Kidney (tissue), 14 donors: ENCODE data around the gene CCDC185. TPM values are rescaled to one million over a fixed set of nuclear protein-coding genes. Genes with fewer than 3 reads are reported as not detected.
"Not testable (repeated sequence)": the region's sequence is repeated elsewhere in the genome, so short reads cannot be mapped to it uniquely, and the experiment has no call there.

Experiments used
- DNase-seq, 5 donors: peaks; one replicate each; pipeline ENCODE4 v3.0.0-alpha.2; 2013 to 2020
- FAIRE-seq: peaks from 2 replicates; lab custom pipeline; 2012; peaks lifted over from hg19 to GRCh38; lab: Jason Lieb, UNC
- H3K27ac ChIP-seq, 2 donors: one replicate each; pipeline ENCODE4 v1.7.0; 2013; ENCODE audit warnings: low read depth in 2 of 2, low read length in 2 of 2, inconsistent platforms in 1 of 2
- H3K27me3 ChIP-seq: one replicate; pipeline ENCODE4 v1.7.1; 2013; ENCODE audit warnings: low read length, inconsistent platforms; ENCODE audit not compliant: control insufficient read depth, insufficient read depth
- H3K36me3 ChIP-seq, 3 donors: one replicate each; pipeline versions ENCODE4 v1.7.0 to v1.7.1; 2013; ENCODE audit warnings: low read length in 3 of 3, control low read depth in 1 of 3, inconsistent platforms in 1 of 3; ENCODE audit not compliant: insufficient read depth in 3 of 3, control insufficient read depth in 2 of 3
- H3K4me1 ChIP-seq, 3 donors: one replicate each; pipeline versions ENCODE4 v1.7.0 to v1.7.1; 2013; ENCODE audit warnings: low read length in 3 of 3, inconsistent platforms in 1 of 3, low read depth in 1 of 3; ENCODE audit not compliant: control insufficient read depth in 2 of 3, insufficient read depth in 2 of 3
- H3K4me3 ChIP-seq, 3 donors: one replicate each; pipeline versions ENCODE4 v1.7.0 to v1.8.1; 2013; ENCODE audit warnings: low read length in 3 of 3, control low read depth in 1 of 3, inconsistent platforms in 1 of 3
- H3K9ac ChIP-seq, 3 donors: one replicate each; pipeline versions ENCODE4 v1.7.0 to v1.7.1; 2013; ENCODE audit warnings: low read length in 3 of 3, control low read depth in 1 of 3, inconsistent platforms in 1 of 3
- H3K9me3 ChIP-seq, 3 donors: one replicate each; pipeline versions ENCODE4 v1.7.0 to v1.7.1; 2013; ENCODE audit warnings: low read length in 3 of 3, control low read depth in 1 of 3, inconsistent platforms in 1 of 3; ENCODE audit not compliant: control insufficient read depth in 2 of 3, insufficient read depth in 1 of 3
- intact Hi-C: fragments of 100-400 bp; cut with DNase I; formaldehyde crosslinking; loops from one replicate; pipeline ENCODE4 v1.11.1; 2022
- polyA plus RNA-seq: library from polyadenylated mRNA; stranded (reverse); fragments of 350-450 nt; fragmentation: Illumina TruSeq; extraction: RNeasy Lipid Tissue Mini Kit (QIAGEN cat#74804); gene quantifications from one replicate; pipeline ENCODE4 v1.2.3, GENCODE V29; 2014; ENCODE audit warnings: low read depth, low replicate concordance; ENCODE audit not compliant: insufficient read depth
- total RNA-seq: library from RNA; stranded (reverse); fragmentation: NEBNext Ultra II Directional; extraction: Animal tissue kit (Norgen Biotek cat#: 25700); gene quantifications from one replicate; pipeline ENCODE4 v1.2.1, GENCODE V29; 2021
- TF ChIP-seq, protein P1 (sequence below): IDR thresholded peaks from 3 replicates; pipeline ENCODE4 v1.5.1; 2012; ENCODE audit warnings: mild to moderate bottlenecking, moderate library complexity, borderline replicate concordance; ENCODE audit not compliant: insufficient read depth; ENCODE audit errors: extremely low read depth
- donor health status: control.
- donor health status: control.
- donor health status: control.
- donor health status: control.
- donor health status: control.
- donor health status: DM: yes; HTN: yes; CAD: no.
- donor health status: Normal renal cell carcinoma (clear cell type).

Gene CCDC185
- total and polyA plus RNA-seq, 2 donors from 2014 or later: 0.13 TPM; not detected in 1

DNA sequence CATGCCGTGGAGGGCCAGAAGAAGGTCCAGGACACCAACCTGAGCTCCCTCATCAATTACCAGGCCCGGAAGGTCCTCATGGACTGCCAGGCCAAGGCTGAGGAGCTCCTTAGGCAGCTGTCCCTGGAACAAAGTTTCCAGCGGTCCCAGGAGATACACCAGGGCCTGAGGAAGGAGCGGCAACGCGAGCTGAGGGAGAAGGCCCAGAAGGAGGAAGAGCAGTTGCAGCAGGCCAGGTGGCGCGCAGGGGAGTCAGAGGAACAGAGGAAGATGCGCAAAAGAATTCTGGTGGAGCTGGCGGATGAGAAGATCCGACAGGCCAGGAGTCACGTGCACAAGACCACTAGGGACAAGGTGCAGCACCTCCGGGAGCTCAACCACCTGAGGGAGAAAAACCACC, 1.5 kb downstream of the CCDC185 start:
- DNase-seq: no peak
- Histone ChIP-seq H3K9ac (no peak overlapping the region), H3K9me3 (no peaks in the 10 kb centered on the region), H3K27ac (no peak overlapping the region), H3K4me1 (no peaks in the 10 kb centered on the region), H3K4me3 (no peak overlapping the region), H3K36me3 (no peaks in the 10 kb centered on the region), H3K27me3 (no peaks in the 10 kb centered on the region)
- TF ChIP-seq, protein P1, sequence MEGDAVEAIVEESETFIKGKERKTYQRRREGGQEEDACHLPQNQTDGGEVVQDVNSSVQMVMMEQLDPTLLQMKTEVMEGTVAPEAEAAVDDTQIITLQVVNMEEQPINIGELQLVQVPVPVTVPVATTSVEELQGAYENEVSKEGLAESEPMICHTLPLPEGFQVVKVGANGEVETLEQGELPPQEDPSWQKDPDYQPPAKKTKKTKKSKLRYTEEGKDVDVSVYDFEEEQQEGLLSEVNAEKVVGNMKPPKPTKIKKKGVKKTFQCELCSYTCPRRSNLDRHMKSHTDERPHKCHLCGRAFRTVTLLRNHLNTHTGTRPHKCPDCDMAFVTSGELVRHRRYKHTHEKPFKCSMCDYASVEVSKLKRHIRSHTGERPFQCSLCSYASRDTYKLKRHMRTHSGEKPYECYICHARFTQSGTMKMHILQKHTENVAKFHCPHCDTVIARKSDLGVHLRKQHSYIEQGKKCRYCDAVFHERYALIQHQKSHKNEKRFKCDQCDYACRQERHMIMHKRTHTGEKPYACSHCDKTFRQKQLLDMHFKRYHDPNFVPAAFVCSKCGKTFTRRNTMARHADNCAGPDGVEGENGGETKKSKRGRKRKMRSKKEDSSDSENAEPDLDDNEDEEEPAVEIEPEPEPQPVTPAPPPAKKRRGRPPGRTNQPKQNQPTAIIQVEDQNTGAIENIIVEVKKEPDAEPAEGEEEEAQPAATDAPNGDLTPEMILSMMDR: no peak
- FAIRE-seq: no peak
- intact Hi-C loops: no loop called here

DNA sequence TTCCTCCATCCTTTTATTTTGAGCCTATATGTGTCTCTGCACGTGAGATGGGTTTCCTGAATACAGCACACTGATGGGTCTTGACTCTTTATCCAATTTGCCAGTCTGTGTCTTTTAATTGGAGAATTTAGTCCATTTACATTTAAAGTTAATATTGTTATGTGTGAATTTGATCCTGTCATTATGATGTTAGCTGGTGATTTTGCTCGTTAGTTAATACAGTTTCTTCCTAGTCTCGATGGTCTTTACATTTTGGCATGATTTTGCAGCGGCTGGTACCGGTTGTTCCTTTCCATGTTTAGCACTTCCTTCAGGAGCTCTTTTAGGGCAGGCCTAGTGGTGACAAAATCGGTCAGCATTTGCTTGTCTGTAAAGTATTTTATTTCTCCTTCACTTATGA, 6.2 kb downstream of the CCDC185 start:
- H3K27me3 ChIP-seq, H3K36me3 ChIP-seq, DNase-seq, intact Hi-C loops, H3K27ac ChIP-seq, H3K9ac ChIP-seq, H3K4me1 ChIP-seq, H3K4me3 ChIP-seq, H3K9me3 ChIP-seq, FAIRE-seq: not testable (repeated sequence)

- no peaks in the 10 kb centered on the region for H3K27me3 ChIP-seq
- DNase-seq: no peak
- no peak overlapping the region for H3K4me3 ChIP-seq
- no peak for FAIRE-seq
- no peaks in the 10 kb centered on the region for H3K36me3 ChIP-seq
- no peaks in the 10 kb centered on the region for H3K9me3 ChIP-seq
- no peak overlapping the region for H3K27ac ChIP-seq
- intact Hi-C loops: no loop called here
- H3K9ac ChIP-seq: no peak overlapping the region
- TF ChIP-seq, protein P1: no peak
- no peaks in the 10 kb centered on the region for H3K4me1 ChIP-seq
These were observed 8.9 kb downstream of the CCDC185 start for GRCh38 chr1:223401873-223402789.

DNA sequence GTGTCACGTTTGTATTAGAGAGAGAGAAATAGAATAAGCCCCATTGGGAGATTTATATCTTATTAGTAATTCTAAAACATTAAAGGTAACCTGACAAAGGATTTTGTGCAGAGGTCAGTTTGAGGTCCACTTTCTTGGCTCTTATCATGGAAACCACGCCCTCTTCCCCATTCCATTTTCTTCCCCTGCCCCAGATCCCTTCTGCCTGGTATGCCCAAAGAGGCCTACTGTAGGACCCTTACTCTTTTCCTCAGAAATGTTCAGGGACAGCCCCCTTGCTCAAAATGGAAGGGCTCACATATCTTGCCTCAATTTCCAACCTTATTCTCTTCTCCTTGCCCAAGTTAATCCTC, 9.6 kb downstream of the CCDC185 start:
- Histone ChIP-seq H3K27me3 (no peaks in the 10 kb centered on the region), H3K4me1 (no peaks in the 10 kb centered on the region), H3K36me3 (no peaks in the 10 kb centered on the region), H3K9ac (no peak overlapping the region), H3K4me3 (no peak overlapping the region), H3K27ac (no peak overlapping the region), H3K9me3 (no peaks in the 10 kb centered on the region)
- FAIRE-seq (no peak), DNase-seq (no peak)
- TF ChIP-seq, protein P1: no peak
- intact Hi-C loops: no loop called here
